Measurements from ENCODE around the gene FOXA3.

Gene FOXA3

GRCh38 chr19:45899919-45900589 lies 35.9 kb downstream of the FOXA3 start:
- H3K4me3 ChIP-seq (ENCODE audit: low read depth, low read length): peak overlapping the region; percentile 51
- no peak for DNase-seq (ENCODE audit: low read depth)
- no peak for TF ChIP-seq MYC (IDR thresholded peaks at IDR 0.05; ENCODE audit: low read depth, low read length)
- TF ChIP-seq MAX (IDR thresholded peaks at IDR 0.05; ENCODE audit: low read depth, low read length): no peak
- no peak for TF ChIP-seq CTCF (IDR thresholded peaks at IDR 0.05; ENCODE audit: low read depth, low read length)
- TF ChIP-seq POLR2A (IDR thresholded peaks at IDR 0.05; ENCODE audit: extremely low read depth, insufficient read length): no peak

GRCh38 chr19:45900738-45901431 lies 36.8 kb downstream of the FOXA3 start:
- TF ChIP-seq MYC (IDR thresholded peaks at IDR 0.05; ENCODE audit: low read depth, low read length): no peak
- TF ChIP-seq CTCF (IDR thresholded peaks at IDR 0.05; ENCODE audit: low read depth, low read length): no peak
- DNase-seq (ENCODE audit: low read depth): no peak
- peak overlapping the region; percentile 51 for H3K4me3 ChIP-seq (ENCODE audit: low read depth, low read length)

DNA sequence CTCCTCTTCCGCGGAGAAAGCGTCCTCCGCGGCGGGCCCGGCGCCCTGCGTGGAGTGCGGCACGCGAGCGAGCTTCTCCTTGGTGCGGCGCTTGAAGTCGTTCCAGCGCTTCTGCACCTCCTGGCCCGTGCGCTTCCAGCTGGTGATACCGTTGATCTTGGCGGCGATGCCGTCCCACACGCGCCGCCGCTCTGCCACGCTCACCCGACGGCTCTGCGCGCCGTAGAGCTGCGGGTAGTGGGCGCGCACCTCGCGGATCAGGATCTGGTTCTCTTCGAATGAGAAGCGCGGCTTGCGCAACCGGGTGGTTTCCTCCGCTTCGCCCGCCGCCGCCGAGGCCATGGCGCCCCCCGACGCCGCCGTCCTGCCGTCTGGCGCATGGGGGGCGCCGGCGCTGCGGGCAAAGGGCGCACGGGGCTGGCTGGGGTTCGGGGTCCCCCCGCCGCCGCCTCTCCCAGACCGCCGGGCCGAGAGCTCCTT lies 37.3 kb downstream of the FOXA3 start:
- DNase-seq (ENCODE audit: low read depth): peak; percentile 92
- peak overlapping the region; percentile 93 for H3K4me3 ChIP-seq (ENCODE audit: low read depth, low read length)
- TF ChIP-seq CTCF (IDR thresholded peaks at IDR 0.05; ENCODE audit: low read depth, low read length): no peak
- peak; percentile 79 for TF ChIP-seq MYC (IDR thresholded peaks at IDR 0.05; ENCODE audit: low read depth, low read length)
- TF ChIP-seq MAX (IDR thresholded peaks at IDR 0.05; ENCODE audit: low read depth, low read length): peak; percentile 69
- TF ChIP-seq POLR2A (IDR thresholded peaks at IDR 0.05; ENCODE audit: extremely low read depth, insufficient read length): peak; percentile 11

GRCh38 chr19:45901912-45902650 lies 38.0 kb downstream of the FOXA3 start, which contains the start of gene MYPOP:
TSS of gene MYPOP (minus strand) at chr19:45902613. CDS start at chr19:45901773, 840 bp downstream.
- TF ChIP-seq MAX (IDR thresholded peaks at IDR 0.05; ENCODE audit: low read depth, low read length) (no peak), POLR2A (IDR thresholded peaks at IDR 0.05; ENCODE audit: extremely low read depth, insufficient read length) (peak; percentile 34)
- peak; percentile 76 for DNase-seq (ENCODE audit: low read depth)
- peak within 1 kb of the TSS; percentile 93 for H3K4me3 ChIP-seq (ENCODE audit: low read depth, low read length)

GRCh38 chr19:45902651-45903625 lies 38.8 kb downstream of the FOXA3 start:
- peak; percentile 99 for DNase-seq (ENCODE audit: low read depth)
- TF ChIP-seq MYC (IDR thresholded peaks at IDR 0.05; ENCODE audit: low read depth, low read length): peak; percentile 44; the same call in 1 of the 2 replicates
- TF ChIP-seq MAX (IDR thresholded peaks at IDR 0.05; ENCODE audit: low read depth, low read length): peak; percentile 64; the same call in 1 of the 2 replicates
- peak; percentile 3 for TF ChIP-seq CTCF (IDR thresholded peaks at IDR 0.05; ENCODE audit: low read depth, low read length)
- peak; percentile 95 for TF ChIP-seq POLR2A (IDR thresholded peaks at IDR 0.05; ENCODE audit: extremely low read depth, insufficient read length)
- peak overlapping the region; percentile 93 for H3K4me3 ChIP-seq (ENCODE audit: low read depth, low read length)
